Hypothalamus (tissue), 51 donors: ENCODE results near the gene NHSL2.
A peak's percentile ranks its signal among the peaks of the same experiment; 100 is the strongest.

Source experiments
- DNase-seq, 51 donors: peaks; one replicate each; lab custom pipeline; 2025; lab: John Stamatoyannopoulos, UW

Gene NHSL2

DNA sequence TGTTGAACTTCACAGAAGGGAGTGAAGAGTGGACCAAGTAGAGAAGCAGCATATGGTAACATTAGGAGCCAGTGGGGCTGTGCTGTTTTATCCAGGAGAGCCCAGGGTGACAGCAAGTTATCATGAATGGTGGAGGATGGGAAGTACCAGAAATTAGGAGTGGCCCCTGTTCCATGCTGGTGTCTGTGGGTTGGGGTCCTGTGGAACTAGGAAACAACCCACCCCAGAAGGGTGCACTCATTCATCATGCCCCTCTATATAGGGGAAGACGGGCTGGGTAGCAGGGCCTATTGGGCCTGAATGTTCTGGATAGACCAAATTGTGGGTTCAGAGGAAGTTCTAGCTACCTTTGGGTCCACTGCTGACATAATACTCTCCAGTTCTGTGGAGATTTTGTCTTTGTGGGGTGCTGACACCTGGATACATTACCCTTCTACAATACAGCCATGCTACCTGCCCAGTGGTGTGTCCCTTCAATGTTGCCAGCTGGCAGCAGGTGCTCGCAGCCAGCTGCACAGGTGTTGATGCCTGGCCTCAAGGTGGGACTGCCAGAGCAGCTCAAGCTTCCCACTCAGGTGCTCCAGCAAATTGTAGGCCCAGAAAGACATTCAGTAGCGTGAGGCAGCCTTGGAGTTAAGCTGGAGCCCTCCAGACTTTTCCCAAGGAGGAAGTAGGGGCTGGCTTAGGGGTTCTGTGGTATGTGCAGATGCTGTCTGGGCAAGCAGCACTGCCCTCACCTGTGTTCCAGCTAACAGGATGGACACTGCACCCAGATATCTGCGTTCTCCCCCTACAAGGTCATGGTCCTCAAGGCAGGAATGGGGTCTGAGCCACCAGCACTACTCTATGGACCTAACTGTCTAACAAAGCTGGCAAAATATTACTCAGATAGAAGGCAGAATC lies 106.5 kb downstream of the NHSL2 start:
- no peak for DNase-seq

DNA sequence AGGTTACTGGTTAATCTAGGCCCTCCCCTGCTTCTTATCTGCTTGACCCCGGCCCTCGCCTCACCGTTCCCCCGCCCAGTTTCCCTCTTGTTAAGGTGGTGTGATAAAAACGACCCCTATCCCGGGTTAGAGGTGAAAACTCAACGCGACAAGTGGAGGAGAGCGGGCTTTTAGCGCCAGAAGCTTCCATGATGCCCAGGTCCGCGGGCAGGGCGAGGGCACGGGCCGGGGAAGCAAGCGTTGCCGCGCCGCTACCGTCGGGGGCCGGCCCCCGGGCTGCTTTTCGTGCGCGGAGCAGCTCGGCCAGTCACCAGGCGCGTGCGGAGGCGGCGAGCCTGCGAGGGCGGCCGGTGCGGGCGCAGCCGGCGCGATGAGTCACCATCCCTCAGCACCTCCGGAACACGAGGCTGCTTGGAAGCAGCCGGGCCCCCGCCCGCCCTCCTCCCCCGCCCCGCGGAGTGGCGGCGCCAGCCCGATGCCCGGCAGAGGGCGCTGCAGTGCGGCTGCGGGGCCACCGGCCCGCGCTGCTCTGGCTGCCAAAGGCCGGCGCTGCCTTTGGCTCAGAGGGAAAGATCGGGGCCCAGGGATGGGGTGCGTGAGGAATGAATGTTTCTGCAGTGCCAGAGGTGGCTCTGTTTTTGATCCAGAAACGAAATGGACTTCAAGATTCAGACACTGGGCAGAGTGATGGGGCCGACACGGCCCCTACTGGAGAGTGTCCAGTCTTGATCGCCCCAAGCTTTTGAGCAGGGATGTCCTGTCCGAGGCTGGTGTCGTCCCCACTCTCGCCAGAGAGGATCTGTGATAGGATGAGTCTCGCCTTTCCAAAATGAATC lies 107.8 kb downstream of the NHSL2 start:
- peak in 50 of 51 donors; percentile 0 to 76 (median 45) for DNase-seq

DNA sequence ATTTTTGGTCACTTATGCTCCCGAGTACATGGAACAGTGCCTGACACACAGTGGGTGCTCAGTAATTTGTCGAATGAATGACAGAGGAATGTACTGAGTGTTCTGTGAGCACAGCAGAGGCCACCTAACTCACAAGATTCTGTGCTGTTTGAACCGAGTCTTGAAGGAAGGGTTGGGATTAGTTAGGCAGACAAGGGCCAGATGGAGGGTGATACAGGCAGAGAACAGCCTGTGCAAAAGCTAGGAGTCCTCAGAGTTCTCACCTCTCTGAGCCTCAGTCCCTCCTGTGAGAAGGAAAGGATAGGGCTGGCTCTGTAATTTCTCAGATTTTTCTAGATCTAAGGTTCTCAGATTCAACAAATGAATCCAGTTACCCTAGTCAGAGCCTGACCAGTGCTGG lies 108.8 kb downstream of the NHSL2 start:
- no peak for DNase-seq

DNA sequence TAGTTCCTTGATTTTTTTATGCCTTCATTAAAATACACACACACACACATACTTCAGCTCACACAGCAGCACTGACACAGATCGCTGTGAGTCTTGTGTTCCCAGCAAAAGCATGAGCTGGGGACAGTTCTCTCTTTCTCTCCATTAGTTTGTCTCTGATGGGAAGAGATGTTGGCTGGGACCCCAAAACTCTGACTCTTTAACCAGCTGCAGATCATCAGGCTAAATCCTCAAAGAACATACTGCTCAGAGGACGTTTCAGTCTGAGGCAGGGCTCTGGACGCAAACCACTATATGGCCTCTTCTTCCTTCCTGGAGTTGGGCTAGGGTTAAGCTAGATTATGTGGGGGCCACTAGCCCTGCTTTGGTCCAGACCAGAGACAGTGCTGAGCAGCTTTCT lies 109.6 kb downstream of the NHSL2 start:
- DNase-seq: no peak

DNA sequence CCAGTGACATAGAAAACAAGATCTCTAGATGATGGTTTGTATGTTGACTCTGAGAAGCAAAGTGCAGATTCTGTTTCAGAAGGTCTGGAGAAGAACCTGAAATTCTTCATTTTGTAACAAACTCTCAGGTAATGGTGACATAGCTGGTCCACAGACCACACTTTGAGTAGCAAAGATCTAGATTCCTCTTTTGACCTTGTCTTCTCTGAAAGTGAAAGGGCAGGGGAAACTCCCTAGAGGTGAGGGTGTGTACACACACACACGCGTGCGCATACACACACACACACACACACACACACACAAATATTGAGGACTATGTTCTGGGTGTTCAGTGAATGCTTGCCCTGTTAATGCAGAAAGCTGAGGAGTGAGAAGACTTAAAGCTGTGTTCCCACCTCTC lies 110.1 kb downstream of the NHSL2 start:
- DNase-seq: no peak

DNA sequence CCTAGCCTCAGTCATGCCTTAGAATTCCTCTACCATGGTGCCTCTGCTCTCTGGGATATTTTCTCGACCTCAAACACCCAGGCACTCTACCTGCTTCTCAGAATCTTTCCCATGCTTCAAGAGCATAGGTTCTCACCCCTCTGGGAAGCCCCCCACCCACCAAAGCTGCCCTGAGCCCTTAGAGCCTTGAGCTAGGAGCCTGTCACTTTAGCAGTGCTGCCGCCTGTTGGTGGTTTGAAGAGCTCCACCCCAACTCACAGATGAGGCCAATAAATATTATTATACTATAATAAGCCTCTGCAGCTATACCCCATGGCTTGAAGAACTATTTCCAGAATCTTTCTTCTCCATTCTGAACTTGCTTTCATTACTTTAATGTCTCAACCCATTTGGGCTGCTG lies 111.3 kb downstream of the NHSL2 start:
- DNase-seq: no peak

DNA sequence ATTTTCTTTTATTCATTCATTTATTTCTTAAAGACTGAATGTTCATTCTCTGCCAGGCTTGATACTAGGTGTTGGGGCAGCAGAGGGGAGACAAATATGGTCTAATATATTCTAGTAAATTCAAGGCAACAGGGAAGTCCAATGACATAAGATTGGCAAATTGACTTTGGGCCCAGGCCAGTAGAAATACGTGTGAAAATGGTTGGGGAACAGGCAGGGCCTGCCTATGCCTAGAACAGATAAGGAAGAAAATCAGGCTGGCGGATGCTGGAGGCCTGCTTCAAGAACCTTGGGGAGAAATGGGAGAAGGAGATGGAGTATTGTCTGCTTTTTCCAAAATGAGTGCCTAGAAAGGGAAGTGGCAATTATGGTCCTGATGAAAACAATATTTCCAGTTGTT lies 112.4 kb downstream of the NHSL2 start:
- DNase-seq: no peak

DNA sequence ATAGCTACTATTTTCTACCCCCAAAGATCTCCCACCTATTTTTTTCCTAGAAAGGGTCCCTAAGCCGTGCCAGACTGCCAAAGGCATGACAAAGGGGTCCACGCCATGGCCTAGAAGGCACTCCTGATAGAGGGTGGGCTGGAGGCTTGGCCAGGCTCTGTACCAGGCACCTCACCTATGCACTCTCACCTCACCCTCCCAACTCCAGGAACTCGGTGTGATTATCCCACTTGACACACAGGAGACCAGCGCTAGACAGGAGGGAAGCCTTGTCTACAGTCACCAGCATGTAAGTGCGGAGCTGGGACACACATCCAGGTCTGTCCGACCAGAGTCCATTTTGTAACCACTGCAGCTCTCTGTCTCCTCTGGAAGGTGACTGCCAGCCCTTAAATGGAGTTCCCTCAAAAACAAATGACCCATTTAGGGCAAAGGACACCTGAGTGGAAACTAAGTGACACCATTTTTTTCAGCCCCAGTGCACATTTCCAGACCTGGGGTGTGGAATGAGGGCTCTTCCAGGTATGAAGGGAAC lies 114.7 kb downstream of the NHSL2 start:
- DNase-seq: no peak

DNA sequence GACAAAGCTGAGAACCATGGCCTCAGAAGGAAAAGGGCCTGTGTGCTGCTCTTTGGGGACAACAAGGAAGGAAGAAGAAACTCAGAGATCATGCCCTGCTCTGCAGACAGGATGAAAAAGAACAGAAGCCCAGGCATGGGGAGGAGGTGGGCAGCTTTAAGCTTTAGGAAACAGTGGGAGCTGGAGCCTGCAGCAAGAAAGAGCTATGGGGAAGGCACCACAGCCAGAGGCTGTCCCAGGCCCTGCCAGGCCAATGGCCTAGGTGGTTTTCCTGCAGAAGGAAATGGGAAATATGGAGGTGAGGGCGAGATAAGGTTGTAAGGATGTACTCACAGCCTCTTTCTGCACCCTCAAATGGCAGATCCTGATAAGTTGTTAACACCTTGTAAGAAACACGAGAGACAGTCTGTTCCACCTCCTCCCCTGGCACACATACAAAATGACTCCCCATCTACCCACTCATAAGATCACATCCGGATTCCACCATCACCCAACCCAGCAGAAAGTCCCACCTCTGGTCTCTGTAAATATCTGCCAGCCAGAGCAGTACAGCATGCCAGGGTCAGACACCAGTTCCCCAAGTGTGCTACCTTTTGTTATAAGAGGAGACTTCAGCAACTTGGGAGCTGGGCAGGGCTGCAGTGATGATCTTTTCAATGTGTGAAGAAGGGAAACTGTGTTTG lies 115.8 kb downstream of the NHSL2 start:
- DNase-seq: no peak

DNA sequence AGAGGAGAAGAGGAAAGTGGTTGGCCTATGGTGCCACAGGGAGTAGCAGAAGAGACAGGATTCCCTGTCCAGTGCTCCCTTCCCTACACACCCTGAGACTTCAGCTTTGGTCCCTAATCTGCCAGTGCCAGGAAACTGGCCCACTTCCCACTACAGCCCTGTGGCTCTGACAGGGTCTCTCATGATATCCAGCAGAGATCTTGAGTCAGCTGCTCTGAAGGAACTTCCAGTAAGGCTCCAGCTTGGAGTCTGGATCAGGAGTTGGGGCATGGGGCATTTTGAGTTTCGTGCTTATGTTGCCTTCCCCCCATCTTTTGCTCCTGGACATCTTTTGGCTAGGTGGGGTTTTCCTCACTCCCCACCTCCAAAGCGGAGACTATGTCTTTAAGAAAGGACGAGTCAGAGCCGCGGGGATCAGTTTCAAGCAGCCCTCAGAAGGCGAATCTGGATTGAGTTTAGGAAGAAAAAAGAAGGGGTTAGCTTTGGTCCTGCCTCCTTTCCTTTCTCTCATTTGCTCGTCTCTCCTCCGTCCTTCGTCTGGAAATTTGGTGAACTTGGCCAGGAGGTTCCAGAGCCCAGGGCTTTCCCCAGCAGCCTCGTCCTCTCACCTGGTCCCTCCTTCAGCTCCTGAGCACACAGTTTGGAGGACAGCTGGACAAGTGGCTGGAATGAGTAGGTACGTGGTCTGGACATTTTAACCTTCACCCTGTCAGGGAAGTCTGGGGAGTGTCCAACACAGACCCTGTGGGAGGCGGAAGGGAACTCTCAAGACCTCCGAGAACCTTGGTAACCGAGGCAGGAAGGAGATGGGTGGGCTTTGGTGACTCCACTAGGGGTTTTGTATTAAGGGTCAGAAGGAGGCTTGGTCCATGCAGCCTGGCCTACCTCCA lies 116.6 kb downstream of the NHSL2 start:
- DNase-seq: no peak

DNA sequence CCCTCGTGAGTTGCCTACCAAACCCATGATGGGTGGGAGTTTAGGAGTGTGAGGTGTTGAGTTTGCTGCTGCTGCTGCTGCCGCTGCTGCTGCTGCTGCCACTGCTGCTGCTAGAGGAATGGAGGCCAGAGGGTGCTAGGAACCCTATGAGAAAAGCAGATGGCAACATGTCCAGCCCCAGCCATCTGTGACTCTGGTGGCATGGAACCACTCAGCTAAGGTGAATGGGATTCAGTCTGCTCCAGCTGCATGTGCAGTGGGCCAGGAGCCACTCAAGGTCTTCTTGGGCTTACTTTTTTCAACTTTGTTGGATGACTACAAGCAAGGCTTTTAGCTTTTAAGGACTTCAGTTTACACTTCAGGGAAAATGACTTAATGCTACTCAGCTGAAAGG lies 117.3 kb downstream of the NHSL2 start:
- DNase-seq: no peak

DNA sequence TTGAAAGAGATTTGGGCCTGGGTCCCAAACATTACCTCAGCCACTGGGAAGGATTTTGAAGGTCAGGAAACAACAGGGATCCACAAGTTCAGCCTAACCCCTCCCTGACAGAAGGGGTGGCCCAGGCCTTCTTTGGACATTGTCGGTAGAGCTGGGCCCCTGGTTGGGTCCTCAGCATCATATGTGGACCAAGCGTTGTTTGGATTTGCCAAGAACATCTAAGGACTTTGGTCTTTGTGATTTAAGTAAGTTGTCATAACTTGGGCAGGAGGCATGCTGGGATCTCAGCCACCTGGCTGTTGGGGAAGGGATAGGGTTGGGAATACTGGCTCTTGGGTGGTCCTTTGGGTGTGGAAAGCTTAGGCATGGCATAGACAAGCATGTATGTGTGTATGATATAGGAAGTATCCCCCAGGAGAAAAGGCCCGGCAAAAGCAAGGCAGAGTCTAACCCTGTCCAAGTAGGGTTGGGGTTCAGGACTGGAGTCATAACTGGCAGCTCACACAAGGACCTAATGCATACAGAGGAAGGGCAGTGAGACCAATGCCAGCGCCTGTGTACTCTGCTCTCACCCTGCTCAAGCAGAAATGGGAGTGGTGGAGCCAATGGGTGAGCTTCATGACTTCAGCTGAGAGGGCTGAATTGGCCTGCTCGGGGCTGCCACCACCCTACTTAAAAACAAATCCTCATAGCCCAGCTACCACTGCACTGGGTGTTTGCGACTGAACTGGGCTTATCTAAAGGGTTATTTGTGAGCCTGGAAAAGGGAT lies 118.2 kb downstream of the NHSL2 start:
- no peak for DNase-seq

DNA sequence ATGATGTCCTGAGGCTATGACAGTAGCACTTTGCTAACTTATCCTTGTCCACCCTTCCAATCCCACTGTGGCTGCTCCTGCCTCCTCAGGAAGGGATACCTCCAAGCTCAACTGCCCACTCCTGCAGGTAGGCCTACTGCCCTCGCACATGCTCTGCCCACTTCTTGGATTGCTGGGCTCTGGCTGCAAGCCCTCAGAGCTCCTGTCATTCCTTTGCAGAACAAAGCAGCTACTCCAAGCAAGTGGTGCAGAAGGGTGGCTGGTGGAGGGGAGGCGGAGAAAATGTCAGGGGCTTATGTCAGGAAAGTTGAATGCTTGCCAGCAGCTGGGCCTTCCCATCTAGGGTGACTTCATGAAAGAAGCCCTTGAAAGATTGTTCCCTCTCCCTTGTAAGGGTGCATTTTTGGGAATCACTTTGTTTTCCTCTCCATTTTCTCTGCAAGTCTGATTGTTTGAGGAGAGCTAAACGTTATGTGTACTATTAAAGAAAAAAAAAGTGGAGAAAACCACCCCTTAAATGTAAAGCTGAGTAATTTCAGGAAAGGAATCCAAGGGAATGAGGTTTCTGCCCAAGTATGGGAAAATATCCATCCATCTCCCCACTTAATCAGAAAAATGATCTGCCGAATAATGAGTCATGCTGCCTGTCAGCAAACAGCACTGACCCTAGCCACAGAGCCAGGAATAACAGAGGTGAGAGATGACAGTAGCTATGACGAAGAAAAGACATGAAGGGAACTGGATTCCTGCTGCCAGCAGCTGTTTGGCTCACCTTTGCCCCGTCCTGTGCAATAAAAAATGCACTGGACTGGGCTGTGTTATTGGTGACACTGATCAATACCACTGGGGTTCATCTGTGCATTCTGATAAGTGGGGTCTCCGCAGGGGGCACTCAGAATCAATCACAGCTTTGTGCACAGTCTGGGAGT lies 119.1 kb downstream of the NHSL2 start:
- DNase-seq: no peak

DNA sequence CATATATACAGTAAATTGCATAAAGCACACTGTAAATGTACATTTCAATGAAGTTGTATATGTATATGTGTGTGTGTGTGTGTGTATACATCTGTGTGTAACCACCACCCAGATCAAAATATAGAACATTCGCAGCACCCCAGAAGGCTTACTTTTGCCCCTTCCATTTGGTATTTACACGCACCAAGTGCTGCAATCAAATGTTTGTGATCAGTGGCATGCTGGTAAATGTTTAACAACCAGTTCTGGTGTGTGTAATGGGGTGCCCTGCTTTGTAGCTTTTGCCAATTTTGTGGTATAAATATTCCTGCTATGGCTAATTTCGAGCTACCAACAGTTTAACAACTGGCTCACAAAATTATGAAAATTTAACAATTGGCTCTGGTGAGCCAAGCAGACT lies 119.8 kb downstream of the NHSL2 start:
- DNase-seq: no peak

DNA sequence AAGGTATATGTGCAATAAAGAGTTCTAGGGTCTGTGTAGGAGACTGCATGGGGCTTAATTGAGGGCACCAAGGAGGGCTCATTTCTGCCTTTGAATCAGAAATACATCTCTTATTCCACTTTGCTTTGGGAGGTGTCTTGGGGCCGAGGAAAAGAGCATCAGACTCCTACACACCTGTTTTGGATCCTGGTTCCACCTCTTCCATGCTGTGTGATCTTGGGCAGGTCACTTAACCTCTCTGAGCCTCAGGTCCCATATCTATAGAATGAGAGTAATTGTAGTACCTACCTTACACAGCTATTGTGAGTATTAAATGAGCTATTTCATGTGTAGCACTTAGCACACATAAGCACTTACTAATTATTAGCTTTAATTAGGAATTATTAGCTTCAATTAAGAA lies 120.5 kb downstream of the NHSL2 start:
- DNase-seq: no peak

DNA sequence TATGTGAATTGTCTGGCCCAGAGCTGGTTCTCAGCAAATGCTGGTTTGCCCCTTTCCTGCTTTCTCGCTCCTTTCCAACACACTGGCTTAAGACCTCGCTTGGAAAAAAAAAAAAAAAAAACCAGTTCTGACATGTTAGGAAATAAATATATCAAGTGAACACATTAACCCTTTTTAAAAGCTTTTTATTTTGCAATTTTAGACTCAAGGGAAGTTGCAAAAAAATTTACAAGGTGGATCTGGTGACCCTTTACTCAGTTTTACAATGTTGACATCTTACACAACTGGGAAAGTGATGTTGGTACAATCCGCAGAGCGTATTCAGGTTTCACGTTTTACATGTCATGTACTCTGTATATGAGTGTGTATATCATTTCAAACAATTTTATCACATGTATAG lies 121.0 kb downstream of the NHSL2 start:
- DNase-seq: no peak

DNA sequence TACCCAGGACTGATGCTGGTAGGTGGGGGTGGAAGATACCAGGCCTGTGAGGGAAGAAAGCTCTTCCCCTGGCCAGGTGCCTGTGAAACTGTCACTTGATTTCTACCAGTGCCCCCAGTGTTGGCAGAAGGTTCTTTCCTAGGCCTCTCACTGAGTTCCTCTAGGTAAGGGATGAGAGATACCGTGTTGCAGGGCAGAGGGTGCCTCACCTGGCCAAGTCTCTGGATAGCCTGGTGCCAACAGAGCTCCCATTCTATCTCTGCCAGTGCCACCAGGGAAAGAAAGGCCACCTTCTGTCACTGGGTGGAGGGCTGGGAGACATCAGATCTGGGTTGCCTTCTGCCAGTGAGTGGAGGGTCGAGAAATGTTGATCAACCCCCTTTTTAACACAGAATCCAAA lies 127.0 kb downstream of the NHSL2 start:
- no peak for DNase-seq

DNA sequence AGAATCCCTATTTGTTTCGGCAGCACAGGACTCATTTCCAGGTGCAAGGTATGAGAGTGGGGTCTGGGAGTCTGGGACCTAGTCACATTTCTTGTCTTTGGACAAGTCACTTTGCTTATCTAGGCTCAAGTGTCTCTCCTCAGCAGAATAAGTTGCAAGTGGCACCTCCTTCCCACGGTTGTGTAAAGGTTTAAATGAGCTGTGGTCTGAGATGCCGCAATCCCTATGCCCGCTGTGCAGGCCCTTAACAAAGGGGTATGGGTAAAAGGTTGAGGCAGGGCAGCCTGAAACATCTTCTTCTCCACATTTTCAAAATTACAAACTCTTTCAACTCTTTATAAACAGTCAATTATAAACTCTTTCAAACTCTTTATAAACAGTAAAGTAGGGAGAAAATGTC lies 127.4 kb downstream of the NHSL2 start:
- no peak for DNase-seq
